HG02943 (cell line): Measurements from ENCODE around the gene ALOXE3.

Source experiments
- ATAC-seq: cut with Tn5 transposase; IDR thresholded peaks from one replicate; pipeline ENCODE4 v1.9.1; 2021; ENCODE audit warnings: mild to moderate bottlenecking, low read depth, moderate library complexity; ENCODE audit not compliant: unreplicated experiment

The ALOXE3 gene

DNA sequence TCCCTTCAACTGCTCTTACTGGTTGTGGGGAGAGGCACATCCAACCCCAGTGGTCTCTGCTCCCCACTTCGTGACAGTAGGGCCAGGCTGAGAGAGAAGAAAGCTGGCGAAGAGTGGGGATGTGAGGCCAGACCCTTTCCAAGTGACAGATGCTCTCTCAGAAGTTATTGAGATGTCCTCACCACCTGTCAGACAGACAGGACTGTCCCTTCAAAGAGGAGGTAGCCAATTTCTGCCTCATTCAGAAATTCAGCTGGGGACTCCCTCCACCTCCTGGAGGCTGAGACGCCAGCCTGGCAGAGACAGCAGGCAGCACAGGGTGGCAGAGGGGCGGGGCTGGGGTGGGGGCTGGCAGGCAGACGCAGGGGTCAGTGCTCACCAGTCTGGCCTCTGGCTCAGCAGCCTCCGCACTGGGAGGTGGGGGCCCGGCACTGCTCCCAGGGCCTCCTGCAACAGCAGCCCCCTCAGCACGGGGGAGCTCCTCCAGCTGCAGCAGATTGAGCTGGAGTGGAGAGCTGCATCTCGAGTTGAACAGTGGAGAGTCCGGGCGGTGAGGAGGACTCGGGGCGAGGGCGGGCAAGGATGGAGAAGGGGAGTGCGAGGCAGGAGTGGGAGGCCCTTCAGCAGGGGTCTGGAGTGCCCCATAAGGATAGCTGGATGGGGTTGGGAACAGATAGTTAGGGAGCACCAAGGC lies 24.7 kb upstream of the ALOXE3 start:
- no peak for ATAC-seq

DNA sequence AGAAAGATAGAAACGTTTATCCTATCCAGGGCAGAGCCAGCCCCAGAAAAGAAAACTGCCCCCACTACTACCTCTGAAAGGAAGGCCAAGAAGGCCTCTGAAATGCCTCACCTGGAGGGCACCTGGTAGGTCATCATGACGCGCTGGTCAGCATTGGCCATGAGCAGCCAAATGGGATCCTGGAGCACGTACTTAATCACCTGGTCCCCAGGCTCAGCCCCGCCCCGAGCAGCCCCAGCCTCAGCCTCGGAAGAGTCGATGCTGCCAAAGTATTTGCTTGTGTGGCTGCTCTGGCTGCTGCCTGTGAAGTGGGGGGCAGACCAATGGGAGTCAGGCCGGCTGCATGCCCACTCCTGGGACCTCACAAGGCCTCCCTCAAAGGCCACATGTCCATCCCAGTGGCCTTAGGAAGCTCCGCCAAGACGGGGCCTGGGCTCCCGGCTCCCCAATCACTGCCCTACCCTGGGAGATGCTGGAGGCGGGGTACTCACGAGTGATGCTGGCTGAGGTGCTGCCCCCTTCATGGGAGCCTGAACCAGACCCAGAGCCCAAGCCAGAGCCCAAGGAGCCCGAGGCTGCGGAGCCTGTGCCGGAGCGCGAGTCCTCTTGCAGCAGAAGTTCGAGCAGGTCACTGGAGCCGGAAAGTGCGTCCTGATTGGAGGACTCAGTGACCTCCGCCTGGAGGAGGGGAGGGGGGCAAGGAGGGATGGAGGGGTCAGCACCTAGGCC lies 24.0 kb upstream of the ALOXE3 start:
- ATAC-seq, result no peak

DNA sequence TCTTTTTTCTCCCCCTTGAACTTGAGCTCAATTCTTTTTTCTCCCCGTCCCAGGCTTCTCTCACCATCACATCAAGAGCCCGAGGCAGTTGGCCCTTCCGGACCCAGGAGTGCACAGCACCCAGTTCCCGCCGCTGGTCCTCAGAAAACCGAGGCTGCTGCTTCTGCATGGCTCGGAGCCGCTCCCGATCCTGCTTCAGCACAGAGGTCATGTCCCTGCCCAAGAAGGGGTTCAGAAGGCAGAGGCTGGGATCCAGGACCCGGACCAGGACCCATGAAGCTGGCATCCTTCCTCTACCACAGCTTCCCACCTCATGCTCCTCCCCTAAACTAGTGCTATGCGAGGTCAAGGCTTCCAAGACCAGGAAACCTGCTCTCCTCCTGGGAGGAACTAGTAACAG lies 23.4 kb upstream of the ALOXE3 start:
- ATAC-seq, result no peak

DNA sequence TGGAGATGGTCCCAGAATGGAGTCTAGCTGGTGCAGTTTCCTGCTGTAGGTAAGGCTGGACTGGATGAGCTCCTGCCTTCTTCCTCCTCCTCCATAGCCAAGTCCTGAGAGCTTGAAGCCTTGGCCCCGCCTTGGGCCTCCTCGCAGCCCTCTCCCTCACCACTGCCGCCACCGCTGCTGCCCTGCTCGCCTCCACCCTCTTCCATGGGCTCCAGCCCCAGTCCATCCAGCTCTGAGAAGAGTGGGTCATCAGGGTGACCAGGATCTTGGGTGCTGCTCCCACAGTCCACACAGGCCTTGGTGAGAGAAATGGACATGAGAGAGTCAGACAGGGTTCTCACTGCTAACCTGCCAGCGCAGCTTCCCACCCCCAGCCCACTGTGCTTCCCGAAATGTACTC lies 22.7 kb upstream of the ALOXE3 start:
- no peak for ATAC-seq

DNA sequence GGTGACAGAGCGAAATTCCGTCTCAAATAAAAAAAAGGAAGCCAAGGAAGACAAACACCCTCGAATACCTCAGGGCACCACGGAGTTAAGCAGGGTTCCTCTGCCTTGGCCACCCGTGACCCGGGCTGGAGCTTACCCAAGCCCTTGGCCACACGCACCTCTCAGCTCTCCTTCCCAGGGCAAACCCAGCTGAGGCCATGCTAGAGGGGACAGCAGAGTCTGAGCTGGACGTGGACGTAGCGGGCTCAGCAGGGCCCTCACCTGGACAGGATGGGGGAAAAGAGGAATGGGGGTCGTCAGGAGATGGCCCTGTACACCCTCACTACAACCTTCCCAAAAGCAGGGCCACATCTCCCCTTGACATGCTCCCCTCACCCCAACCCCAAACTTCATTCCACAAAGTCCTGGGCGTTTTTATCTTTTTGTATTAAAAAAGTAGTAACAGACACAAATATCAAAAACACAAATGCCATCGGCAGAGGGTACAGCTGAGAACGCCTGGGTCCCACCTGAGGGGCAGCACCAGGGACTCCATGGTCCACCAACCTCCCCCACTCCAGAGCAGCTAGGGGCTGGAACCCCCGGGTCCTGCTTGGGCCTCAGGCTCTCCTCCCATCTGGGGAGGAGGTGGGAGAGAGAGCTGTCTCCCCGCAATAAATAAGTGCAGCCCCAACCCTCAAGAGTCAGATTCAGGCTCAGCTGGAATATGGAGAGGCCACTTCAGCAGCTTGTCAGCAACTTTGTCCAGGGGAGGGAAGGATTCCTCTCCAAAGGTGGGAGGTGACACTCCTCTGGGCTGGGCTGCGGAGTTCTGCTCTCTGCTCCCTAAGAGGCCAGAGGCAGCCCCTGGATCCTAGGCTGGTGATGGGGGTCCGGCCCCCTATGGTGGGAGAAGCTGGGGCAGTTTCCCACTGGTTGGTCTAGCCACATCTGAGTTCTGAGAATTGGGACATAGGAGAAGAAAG lies 22.0 kb upstream of the ALOXE3 start:
- ATAC-seq, result no peak

DNA sequence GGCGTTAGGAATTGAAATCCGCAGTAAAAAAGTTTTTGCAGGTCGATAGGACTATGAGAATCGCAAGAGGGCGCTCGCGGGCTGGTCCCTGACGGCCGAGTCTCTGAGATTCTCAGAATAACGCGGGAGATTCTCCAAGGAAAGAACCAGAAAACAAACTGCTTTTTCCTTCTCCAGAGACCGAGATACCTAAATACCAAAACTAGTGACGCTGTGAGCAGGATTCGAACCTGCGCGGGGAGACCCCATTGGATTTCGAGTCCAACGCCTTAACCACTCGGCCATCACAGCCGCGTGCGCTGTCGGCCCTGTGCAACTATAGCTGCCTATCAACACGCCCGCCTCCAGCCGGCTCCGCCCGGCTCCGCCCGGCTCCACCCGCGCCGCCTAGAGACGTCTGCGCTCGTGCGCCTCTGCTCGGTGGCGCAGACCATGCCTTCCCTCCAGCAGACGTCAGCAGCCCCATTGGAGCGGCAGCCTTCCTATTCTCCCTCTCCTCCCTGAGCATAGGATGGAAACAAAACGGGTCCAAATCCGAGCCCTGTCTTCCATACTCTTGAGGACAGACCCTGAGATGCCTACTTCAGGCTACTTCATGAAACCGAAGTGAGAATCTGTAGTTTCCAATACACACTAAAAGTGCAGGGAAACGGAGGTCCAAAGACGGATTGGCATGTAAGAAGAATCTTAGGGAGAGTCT lies 20.5 kb upstream of the ALOXE3 start:
- peak; percentile 74 for ATAC-seq

DNA sequence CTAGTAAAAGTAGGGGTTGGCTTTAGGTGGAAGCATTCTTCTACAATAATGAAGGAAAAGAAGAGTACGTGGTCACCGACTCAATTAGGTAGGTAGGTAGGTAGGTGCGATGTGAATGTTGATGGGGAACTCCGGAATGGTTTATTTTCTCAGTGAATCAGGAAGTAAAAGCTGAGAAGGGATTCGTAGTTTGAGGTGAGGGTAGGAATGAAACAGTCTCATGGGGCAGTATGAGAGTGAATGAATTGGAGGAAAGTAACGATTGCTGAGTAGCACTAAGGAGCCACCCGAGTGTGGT lies 20.0 kb upstream of the ALOXE3 start:
- no peak for ATAC-seq

DNA sequence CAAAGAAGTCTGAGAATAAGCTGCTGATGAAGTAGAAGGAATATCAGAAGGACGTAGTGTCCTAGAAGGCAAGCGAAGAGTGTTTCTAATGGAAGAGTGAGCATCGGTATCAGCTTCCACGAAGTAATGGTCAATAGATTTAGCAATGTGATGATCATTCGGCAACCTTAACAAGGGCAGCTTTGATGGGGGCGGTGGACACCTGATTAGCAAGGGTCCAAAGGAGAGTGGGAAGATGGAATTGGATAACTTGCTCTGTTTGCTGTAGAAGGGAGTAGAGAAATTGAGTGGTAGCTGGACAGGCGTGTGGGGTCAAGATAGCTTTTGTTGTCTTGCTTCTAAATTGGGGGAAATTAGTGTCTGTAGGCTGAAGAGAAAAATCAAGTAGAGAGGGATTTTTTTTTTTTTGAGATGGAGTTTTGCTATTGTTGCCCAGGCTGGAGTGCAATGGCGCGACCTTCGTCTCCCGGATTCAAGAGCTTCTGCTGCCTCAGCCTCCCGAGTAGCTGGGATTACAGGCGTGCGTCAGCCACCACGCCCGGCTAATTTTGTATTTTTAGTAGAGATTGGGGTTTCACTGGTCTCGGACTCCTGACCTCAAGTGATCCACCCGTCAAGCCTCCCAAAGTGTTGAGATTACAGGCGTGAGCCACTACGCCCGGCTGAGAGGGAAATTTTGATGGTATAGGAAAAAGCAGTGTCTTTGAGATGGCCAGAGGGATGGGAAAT lies 19.5 kb upstream of the ALOXE3 start:
- no peak for ATAC-seq

DNA sequence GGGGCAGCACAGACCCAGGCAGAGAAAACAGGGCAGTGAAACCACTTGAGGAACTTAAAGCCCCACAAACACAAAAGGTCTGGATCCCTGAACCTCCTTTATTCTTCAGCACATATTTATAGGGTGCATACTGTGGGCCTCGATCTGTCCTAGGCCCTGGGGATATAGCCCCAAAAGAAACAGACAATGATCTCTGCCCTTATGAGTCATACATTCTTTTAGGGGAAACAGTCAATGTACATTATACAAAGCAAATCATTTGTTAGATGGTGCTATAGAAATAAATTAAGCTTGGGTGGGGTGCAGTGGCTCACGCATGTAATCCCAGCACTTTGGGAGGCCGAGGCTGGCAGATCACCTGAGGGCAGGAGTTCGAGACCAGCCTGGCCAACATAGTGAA lies 15.6 kb upstream of the ALOXE3 start:
- ATAC-seq, result no peak

DNA sequence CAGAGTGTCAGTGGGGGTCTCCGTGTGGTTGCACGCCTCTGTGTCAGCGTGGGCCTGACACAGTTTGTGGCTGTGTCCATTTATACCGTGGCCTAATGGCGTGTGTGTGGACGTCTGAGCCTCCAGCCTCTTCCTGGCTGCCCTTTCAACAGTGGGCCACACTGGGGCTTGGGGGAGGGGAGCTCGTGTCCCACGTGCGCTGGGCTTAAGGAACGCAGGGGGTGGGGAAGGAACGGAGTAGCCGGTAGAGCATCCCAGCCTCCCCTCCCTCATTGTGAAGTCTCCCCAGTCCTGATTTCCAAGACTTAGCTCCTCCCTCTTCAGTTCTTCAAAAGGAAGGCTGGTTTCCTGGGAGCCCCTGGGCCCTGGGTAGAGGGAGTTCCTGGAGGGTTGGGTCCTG lies 15.1 kb upstream of the ALOXE3 start:
- no peak for ATAC-seq

DNA sequence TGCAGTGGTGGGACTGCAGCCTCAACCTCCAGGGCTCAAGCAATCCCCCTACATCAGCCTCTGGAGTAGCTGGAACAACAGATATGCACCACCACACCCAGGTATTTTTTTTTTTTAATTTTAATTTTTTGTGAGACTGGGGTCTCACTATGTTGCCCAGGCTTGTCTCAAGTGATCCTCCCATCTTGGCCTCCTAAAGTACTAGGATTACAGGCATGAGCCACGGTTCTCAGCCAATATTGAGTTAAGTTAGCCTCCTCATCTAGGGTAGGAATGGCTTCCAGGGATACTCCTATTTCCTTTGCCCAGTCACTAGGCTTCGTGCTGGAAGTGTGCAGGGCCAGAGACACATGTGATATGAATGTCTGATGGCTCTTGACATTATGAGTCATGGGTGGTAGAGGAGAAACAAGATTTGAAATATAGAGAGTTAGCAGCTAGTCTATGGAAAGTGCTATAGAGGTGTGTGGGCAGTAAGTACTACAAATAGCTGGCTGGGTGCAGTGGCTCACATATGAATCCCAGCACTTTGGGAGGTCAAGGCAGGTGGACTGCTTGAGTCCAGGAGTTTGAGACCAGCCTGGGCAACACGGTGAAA lies 13.6 kb upstream of the ALOXE3 start:
- no peak for ATAC-seq

DNA sequence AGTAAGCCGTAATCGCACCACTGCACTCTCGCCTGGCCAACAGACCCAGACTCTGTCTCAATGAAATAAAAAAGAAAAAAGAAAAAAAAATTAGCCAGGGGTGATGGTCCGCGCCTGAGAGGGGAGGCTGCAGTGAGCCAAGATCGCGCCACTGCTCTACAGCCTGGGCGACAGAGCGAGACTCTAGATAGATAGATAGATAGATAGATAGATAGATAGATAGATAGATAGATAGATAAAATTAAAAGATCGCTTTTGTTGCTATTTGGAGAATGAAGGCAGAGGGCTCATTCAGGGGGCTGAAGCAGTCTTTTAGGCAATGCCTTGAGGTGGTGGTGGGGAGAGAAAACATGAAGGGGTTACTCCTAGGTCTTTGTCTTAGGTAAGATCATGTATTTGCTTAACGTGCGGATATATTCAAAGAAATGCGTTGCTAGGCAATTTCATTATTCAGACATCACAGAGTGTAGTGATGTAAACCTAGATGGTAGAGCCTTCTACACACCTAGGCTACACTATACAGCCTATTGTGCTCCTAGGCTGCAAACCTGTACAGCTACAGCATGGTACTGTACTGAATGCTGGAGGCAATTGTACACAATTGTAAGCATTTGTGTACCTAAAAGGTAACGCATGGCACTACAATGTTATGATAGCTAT lies 9.9 kb upstream of the ALOXE3 start:
- ATAC-seq, result no peak

DNA sequence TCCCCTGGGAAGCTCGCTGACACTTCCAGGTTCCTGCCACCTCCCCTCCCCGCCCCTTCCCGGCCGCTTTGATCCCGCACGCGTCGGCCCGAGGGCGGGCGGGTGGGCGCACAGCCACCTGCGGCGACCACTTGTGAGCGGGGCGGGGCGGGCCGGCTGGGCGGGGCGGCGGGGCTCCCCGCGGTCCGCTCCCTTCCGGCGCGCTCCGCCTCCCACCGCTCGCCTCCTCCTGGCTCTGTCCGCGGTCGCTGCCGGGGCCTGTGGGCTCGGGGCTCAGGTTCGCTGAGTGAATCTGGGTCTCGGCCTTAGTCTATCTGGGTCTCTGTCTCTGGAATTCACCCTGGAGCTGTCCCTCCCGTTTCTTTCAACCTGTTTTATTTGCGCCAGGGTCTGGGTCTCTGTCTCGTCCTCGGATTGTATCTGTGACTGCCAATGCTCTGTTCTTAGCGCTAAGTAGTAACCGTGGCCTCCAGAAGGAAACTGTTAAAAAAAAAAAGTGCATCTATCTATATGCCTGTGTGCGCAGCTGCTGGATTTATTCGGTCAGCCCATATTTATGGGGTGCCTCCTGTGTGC lies 8.3 kb upstream of the ALOXE3 start:
- ATAC-seq, result no peak

DNA sequence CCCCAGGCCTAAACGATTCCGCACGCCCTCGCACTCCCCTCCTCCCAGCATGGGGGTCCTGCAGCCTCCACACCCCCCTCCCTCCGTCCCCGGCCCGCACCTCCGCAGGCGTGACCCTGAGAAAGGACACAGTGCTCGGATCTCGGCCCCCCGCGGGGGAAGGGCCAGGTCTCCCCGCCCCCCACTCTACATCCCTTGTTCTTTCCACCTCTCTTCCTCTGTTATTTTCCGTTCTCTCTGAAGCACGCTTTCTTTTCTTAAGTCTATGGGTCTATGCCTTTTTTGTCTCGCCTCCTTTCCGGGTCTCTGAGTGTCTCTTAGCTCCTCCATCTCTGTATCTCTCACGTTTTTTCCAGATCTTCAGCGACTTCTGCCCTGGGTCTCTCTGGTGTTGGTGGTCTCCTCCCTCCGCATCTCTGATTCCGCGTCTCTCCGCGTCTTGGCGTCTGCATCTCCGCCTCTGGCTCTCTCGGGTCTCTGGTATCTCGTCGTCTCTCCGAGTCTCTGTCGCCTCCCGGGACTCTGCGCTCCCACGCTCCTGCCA lies 7.7 kb upstream of the ALOXE3 start:
- no peak for ATAC-seq

DNA sequence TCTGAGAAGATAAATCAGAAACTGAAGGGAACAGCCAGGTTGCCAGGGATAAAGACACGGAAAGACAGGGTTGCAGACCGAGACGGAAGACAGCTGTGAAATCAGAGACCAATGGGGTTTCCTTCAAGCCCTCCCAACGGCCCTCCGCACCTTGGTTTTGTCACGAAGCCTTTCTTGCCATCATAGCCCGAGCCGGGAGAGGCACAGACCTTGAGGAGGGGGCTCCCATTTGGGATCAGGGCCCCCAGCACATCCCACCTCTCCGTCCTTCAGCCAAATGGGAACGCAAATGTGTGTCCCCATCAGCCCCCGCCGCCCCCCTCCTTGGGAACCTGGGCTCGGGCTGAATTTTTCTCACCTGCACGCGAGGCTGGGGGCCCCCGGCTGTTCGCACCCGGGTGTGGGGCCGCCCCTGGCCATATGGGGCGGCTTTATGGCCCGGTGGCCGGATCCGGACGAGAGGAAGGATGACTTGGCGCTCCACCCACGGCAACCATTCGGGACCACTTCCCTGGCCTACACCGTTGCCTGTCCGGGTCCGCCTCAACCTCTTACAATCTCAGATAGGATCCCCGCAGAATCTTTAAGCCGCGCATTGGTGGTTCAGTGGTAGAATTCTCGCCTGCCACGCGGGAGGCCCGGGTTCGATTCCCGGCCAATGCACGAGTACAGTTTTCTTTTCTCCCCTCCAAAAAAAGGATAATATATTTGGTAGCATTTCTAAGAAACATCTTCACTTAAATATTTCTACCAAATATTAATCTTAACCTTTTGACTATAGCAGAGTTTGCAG lies 7.0 kb upstream of the ALOXE3 start:
- ATAC-seq, result no peak

DNA sequence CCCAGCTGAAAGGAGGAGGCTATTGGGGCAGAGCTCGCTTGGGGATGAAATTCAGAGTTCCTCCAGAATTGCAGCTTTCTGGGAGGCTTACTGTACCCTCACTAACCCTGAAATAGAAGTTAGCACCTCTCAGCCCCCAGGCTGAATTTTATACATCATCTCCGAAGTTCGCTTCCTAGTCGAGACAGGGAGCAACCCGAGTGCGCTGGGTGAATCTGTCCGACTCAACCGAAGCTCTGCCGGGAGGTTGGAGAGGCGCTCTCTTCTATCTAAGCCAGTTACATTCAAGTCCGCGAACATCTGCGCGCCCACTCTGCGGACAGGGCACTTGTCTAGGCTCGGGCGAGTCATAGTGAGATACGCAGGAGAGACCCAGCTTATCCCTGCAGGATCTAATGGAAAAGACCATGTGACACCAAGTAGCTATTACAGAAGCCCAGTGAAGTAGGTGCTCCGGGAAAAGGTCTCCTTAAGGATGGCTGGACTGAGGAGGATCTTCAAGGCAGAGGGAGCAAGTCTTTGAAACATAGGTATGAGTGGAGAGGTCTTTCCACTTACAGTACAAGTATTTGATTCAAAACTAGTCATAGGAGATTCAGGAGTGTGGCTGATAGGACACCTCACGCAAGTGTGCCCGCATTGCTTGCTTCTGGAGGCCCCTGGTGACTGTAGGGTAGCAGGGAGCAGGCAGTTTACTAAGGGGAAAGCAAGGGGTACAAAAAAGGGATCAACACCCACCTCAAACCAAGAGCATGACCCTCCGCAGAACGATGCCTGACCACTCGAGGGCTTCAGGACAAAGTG lies 6.2 kb upstream of the ALOXE3 start:
- ATAC-seq, result no peak
